GM19467 (cell line): ENCODE results near the gene EXOC6B.

ENCODE experiments used
- ATAC-seq: cut with Tn5 transposase; IDR thresholded peaks from one replicate; pipeline ENCODE4 v1.9.1; 2021; ENCODE audit warnings: mild to moderate bottlenecking, moderate library complexity; ENCODE audit not compliant: unreplicated experiment

EXOC6B gene

DNA sequence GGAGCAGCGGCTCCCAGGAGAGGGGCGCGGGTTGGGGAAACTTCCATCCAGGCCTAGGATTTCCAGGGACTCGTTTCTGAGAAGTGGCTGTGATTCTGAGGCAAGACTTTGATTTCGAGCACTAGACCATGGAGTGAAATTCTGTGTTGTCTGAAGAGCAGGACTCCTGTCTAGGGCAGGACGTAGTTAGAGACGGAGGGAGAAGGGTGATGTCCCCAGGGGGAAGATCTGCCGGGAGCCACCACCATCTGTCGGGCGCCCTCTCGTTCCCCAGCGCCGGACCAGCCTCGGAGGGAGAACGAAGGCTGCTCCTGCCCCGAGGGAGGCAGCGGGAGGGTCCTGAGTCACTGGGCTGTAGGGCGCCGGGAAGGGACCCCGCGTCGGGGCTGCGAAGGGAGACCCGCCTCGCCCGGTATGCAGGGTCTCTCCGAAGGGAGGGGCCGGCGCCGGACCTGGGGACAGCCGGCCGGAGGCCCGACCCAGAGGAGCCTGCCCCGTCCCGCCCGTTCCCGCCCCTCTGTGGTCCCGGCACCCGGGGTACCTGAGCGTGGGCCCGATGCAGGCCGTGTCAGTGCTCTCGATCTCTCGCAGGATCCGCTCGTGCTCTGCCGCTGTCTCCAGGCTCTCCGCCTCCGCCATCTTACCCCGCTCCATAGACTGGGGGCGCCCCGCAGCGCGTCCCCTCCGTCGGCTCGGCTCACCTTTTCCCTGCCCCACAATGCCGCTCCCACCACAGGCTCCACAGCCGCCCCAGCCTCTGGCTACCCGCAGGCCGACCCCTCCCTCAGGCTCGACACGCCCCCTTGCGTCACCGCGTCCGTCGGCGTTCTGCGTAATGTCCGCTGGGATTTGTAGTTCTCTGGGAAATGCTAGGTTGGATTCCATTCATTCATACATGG lies at the start of gene EXOC6B:
Gene EXOC6B, minus strand, starts transcription at position 777 of the 899 bp plus-strand sequence.
- ATAC-seq = peak; percentile 92

DNA sequence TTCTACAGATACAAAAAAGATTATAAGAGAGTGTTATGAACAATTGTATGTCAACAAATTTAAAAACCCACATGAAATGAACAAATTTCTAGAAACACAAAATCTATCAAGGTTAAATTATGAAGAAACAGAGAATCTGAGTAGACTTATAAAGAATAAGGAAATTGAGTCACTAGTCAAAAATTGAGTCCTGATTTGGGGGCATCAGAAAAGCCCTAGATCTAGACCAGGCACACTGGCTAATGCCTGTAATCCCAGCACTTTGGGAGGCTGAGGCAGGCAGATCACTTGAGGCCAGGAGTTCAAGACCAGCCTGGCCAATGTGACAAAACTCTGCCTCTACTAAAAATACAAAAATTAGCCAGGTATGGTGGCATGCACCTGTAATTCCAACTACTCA lies 46.0 kb upstream of the EXOC6B start:
- no peak for ATAC-seq

DNA sequence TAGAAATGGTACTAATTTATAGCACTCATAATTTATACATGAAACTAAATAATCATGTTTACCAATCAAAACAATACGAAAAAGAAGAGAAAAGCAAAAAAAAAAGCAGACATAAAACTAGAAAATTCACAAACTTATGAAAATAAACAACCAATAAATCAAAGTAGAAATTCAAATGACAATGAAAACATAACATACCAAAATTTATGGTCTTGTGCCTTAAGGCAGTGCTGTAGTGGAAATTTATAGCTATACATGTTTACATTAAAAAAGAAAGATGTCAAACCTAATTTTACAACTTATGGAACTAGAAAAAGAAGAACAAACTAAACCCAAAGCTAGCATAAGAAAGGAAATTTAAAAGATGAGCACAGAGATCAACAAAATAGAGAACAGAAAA lies 45.2 kb upstream of the EXOC6B start:
- ATAC-seq = no peak

DNA sequence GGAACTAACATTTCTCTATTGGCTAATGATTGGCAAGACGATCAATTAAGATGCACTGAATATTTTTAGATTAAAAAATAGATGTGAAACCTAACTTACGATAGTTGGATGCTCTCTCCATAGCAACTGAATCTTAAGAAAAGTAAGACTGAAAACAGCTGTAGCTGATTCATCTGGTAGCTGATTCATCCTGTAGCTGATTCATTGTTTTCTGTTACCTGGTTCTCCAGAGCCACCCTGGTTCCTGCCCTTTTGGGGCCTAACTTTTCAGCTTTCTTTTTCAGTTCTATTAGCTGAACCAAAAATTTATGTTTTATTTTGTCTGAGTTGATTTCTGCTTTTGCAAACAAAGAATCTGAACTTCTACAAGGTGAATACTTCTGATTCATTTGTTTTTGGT lies 38.7 kb upstream of the EXOC6B start:
- ATAC-seq = no peak

DNA sequence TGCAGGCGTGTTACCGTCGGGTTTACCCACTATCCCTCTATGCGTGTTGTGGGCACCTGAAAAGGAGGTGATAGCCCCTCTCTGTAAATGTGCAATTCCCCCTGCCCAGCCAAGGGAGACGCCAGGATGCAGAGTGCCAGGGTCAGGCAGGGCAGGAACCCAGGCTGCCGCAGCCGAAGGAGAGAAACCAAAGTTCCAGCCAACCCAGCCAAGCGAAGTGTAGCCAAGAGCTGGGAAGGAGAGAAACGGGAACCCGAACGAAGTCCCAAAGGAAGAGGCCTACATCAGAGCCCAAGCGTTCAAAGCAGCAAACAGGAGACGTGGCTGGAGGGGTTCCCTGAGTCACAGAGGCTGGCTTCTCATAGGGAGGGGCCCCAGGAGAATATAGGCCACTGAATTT lies 37.2 kb upstream of the EXOC6B start:
- ATAC-seq = no peak

DNA sequence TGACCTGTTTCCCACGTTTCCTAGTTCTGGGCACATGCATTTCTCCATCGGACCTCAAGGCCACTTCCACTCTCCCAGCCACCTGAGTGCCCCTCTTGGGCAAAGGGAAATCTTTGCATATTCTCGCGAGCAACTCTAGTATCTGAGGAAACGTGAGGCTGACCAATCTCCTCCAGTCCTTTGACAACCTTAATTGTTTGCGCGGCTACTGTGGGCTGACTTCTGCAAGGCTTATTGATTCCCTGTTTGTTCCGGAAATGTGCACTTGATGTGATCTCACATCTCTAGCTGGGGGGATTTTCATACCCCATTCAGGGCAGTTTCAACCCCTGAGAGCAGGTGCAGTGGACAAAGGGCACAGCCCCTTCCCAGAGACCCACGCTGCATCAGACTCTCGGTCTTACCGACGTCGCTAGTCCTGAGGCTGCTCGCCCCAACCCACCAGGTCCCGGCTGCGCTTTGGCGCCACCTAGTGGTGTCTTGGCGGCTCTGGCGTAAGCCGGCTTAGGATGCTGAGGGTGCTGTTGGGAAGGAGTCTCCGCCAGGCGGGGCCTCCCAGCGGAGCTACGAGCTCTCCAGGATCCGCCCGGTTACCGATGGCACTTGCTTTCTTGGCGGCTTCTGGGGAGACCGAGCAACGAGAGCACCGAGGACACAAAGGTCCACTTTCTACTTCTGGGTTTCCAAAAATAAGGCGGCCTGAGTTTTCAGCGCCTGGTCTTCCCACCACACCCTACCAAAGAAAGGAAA lies 36.6 kb upstream of the EXOC6B start:
- ATAC-seq = peak; percentile 83

DNA sequence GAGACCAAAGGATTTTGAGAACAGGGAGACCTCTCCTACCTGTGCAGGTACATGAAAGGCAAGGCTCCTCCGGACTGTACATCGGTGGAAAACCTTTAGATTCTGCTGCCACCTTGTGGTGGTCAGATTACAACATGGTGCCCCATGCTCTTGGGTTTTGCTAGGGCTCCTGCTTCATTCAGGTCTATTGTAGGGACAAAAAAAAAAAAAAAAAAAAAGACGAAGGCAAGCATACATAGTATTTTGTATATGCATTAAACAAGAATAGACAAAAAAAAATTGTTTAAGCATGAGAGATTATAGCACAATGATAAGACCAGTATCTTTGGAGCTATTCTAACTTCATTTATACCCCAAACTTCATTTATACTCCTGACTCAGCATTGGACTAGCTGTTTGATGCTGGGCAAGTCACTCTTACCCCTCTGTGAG lies 34.0 kb upstream of the EXOC6B start:
- ATAC-seq = peak; percentile 68

DNA sequence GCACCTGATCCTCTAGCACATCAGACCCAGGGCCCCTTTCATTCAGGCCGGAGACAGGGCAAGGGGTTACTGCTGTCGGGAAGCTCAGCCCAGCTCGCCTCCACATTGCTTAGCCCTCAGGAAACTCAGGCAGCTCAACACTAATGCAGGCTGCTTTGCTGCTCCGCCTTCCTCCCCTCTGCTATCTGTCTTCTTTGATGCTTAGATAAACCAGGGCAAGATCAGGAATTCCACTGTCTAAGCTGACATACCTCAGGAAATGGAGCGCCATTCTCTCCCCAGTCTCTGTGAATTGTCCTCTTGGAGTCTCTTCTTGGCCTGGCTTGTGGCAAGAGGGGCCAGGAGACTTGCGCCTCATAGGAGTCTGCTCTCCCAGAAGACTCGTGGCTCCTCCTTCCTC lies 25.5 kb upstream of the EXOC6B start:
- no peak for ATAC-seq

DNA sequence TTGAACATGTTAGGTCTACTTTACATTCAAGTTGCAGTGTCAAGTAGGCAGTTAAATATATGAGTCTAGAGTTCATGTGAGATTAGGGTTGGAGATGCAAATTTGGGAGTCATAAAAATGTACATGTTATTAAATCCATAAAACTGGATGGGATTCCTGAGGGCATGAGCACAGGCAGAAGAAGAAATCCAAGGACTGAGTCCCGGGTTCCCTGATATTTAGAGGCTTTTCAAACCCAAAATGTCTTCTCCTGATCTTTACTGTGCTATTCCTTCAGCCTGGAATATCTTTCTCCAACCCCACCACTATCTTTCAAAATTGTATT lies 23.3 kb upstream of the EXOC6B start:
- no peak for ATAC-seq

DNA sequence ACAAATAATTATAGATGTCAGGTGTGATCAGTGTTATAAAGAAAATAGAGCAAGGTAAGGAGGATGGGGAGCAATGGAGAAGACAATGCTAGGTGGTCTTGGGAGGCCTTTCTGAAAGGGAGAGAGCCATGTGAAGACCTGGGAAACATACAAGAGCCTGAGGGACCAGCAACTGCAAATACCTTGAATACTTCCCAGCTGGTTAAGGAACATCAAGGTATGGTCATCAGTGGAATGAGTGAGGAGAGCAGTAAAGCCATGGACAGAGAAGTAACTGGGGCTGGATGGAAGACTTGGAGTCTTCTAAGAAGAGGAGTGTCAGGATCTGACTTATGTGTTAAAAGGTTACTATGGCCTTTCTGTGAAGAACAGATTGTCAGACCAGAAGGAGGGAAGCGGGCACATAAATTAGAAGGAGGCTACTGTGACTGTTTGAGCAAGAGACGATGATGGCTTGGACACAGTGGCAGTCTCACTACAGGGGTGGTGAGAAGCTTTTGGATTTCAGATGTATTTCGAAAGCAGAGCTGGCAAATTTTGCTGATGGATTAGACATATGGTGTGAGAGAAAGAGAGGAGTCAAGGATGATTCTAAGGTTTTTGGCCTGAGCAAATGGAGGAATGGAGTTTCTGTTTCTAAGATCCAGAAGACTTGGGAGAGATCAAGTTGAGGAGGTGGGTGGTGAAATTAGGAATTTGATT lies 22.8 kb upstream of the EXOC6B start:
- ATAC-seq = no peak

DNA sequence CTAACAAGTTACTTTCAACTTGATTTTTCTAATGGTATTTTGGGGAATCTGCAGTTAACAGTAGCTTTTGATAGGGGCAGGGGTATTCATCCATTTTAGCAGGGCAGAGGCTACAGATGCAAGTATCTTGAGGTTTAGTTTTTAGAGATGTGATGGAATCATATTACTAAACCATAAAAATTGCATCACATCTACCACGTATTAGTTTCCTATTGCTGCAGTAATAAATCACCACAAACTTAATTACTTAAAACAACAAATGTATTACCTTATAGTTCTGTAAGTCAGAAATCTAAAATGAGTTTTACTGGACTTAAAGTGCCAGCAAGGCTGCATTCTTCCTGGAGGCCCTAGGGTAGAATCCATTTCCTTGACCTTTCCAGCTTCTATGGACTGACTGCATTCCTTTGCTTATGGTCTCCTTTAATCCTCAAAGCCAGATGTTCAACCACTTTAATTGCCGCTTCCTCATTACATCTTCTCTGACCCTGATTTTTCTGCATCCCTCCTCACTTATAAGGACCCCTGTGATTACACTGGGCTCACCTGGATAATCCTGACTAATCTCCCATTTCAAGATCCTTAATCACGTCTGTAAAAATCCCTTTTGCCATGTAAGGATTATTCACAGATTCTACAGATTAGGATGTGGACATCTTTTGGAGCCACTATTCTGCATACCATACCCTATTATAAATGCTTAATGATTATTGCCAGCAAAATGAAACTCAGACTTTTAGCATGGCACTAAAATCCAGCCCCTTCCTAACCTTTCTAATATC lies 21.9 kb upstream of the EXOC6B start:
- ATAC-seq = no peak

DNA sequence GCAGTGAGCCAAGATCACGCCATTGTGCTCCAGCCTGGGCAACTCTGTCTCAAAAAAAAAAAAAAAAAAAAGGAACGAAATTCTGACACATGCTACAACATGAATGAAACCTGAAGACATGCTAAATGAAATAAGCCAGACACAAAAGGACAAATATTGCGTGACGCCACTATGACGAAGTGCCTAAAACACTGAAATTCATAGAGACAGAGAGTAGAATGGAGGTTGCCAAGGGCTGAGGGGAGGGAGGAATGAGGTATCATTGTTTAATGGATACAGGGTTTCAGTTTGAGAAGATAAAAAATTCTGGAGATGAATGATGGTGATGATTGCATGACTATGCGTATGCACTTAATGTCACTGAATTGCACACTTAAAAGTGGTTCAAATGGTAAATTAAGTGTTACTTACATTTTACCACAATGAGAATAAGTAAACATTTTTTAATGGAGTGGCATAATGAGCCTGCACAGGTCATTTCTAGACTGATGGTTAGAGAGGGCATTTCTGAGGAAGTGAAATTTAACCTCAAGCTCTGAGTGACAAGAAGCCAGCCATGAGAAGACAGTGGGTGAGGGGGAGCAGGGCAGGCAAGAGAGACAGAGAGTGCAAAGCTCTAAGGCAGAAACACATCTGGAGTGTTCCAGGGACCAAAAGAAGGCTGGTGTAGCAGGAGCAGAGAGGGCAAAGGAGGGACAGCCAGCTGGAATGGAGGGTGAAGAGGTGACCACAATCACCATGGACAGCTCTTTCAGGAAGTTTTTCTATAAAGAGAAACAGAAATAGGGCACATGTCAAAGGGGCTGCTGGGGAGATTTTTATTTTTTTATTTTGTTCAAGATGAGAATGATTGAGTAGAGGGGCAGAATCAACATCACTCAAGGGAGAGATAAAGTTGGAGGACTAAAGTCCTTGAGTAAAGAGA lies 20.6 kb upstream of the EXOC6B start:
- peak; percentile 95 for ATAC-seq

DNA sequence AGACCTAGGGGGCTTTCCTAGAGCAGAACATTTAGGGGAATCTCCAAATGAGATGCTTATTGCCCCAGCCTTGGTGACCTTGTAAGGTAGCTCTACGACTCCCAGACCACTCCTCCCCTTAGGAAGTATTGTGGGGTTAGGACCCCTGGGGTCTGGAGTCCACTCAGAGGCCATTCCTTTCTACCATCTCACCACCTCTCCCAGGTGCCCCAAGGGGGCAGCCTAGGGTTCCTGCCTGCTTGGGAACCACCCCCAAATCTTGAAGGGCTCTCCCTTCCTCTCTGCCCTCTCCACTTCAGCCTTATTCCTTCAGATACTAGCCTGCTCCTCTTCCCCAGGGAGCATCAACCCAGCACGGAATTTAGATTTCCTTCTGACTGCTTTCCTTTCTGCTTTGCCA lies 17.5 kb upstream of the EXOC6B start:
- ATAC-seq = no peak

DNA sequence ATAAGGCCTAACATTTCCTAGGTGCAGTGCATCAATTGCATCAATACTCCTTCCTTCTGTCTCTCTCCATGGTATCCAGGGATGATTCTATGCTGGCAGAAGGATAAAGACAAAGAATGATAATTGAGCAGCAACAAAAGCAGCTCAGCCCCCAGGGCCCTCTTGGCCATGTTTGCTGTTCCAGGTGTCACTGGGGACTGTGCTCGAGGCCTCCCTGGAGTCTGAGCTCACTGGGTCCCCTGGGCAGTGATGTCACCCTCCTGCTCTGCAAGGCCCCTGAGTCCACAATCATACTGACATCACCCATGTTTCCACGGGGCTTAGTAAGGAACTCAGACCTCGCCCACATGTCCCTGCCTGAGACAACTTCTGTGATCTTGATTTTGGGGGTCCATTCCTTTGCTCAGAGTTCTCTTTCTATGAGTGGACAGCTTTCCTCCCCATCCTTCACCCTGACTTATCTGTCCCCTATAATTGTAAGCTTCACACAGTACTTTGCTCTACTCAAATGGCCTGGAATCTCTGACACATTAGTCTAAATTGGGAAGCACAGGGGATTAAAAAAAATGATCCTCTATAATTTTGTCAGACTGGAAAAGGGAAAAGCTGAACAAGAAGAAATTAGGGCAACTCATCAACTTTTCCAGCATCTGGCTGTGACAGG lies 15.8 kb upstream of the EXOC6B start:
- no peak for ATAC-seq

DNA sequence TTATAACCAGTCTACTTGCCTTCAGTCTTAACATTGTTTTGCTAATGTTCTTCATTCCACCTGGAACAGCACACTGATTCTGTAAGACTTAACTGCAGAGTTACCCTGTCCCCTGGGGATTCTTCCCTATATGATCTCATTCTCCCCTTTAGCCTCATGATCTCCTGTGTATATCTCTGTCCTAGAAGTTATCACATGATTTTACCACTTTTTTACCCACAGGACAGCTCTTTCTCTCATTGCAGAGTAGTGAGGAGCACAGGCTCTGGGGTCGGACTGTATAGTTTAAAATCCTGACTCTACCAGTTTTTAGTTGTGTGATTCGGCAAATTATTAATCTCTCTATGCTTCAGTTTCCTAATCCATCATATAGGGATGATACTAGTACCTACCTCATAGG lies 14.2 kb upstream of the EXOC6B start:
- no peak for ATAC-seq

DNA sequence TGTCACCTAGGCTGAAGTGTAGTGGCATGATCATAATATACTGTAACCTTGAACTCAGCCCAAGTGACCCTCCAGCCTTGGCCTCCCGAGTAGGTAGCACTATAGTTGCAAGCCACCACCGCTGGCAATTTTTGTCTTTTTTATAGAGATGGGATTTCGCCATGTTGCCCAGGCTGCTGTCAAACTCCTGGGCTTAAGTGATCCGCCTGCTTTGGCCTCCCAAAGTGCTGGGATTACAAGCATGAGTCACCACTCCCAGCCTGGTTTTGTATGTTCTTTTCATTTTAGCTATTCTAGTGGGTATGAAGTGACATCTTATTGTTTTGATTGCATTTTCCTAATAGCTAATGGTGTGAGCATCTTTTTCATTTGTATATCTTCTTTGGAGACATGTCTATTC lies 11.3 kb upstream of the EXOC6B start:
- ATAC-seq = no peak

DNA sequence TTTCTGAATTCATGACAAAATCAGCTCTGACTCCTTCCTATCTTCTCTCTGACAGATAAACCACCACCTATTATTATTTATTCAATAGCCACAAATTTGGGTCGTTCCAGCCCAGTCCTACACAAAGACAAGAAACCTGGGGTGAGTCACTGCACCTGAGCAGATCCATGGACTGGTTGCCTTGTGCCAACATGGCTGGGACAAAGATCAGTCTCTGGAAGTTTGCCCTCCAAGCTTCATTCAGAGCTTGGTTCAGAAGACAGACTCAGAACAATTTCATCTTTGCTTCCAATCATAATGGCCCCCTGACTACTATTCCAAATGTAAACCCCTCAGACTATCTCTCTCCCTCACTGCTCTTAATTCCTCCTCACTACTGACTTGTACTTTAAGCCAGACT lies 9.6 kb upstream of the EXOC6B start:
- ATAC-seq = no peak

DNA sequence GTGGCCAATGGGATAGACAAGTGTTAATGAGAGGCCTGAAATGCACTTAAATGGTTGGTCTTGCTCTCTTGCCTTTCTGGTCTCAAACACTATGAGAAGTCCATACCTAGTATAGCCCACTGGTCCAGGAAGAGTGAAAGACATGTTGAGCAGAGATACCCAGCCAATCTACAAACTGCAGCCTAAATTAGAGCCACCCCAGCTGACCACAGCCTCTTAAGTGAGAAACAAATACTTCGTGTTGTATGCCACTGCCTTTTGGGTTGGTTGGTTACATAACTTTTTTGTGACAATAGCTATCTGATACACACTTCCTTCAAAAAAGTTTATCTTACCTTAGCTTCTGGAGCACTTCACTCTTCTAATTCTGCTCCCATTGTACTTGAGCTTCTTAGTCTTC lies 8.8 kb upstream of the EXOC6B start:
- ATAC-seq = no peak

DNA sequence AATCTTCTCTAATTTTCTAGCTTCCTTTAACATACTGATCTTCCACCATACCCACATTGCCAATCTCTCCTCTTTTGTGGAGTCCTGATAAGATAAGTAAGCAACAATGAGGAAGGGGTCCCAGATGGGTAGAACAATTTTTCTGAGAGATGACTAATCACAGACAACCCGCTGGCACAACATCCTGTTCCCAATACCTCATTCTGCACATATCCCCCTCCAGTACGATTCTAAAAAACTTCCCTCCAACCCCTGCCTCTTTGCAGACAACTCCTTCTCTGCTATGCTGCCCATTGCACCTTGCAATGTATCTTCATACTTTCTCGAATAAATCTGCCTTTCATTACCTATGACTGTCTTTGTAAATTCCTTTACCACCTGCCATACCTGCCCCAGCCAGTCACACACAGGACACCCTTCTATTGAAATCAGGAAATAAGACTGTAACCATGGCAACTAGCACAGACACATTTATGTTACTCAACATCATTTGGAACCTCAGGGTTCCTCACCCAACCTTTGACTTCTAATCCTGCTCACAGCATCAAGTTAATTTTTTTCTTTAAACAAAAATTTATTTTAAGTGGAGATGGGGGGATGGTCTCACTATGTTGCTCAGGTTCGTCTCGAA lies 7.4 kb upstream of the EXOC6B start:
- no peak for ATAC-seq
